GM23338 (cell line): ENCODE results near the gene SERTAD1. TPM values are rescaled to one million over a fixed set of nuclear protein-coding genes. Genes with fewer than 3 reads are reported as not detected.

ENCODE experiments used
- ATAC-seq: fragments of 200-7000 bp; cut with Tn5 transposase; 3 replicates; pipeline ENCODE4 v1.9.1; 2020
- DNase-seq: peaks from one replicate; pipeline ENCODE4 v3.0.0-alpha.2; 2015; ENCODE audit warnings: low spot score
- H2AFZ ChIP-seq: fragments of 200-600 bp; sonication (generic); 2 replicates; pipeline ENCODE4 v1.8.0; 2016; ENCODE audit warnings: antibody characterized with exemption, mild to moderate bottlenecking, moderate library complexity
- H3F3A ChIP-seq: fragments of 200-600 bp; sonication (generic); replicated peaks from 2 replicates; pipeline ENCODE4 v1.8.0; 2017; ENCODE audit warnings: antibody characterized with exemption, mixed run types, low read depth
- H3K27ac ChIP-seq: fragments of 200-600 bp; sonication (generic); 2 replicates; pipeline ENCODE4 v1.6.1; 2016; ENCODE audit warnings: low read depth
- H3K27me3 ChIP-seq: fragments of 200-600 bp; sonication (generic); 2 replicates; pipeline ENCODE4 v1.8.0; 2016; ENCODE audit warnings: mild to moderate bottlenecking, mixed run types, moderate library complexity; ENCODE audit not compliant: insufficient read depth
- H3K36me3 ChIP-seq: fragments of 200-600 bp; sonication (generic); 2 replicates; pipeline ENCODE4 v1.8.0; 2016; ENCODE audit warnings: mild to moderate bottlenecking; ENCODE audit not compliant: insufficient read depth
- H3K4me1 ChIP-seq: fragments of 200-600 bp; sonication (generic); 2 replicates; pipeline ENCODE4 v1.8.0; 2016; ENCODE audit warnings: mild to moderate bottlenecking, moderate library complexity; ENCODE audit not compliant: insufficient read depth
- H3K4me2 ChIP-seq: fragments of 200-600 bp; sonication (generic); 2 replicates; pipeline ENCODE4 v1.7.1; 2017; ENCODE audit warnings: mixed run types
- H3K4me3 ChIP-seq: fragments of 200-600 bp; sonication (generic); 2 replicates; pipeline ENCODE4 v1.6.1; 2016; ENCODE audit warnings: mixed run types
- H3K79me2 ChIP-seq: fragments of 200-600 bp; sonication (generic); replicated peaks from 2 replicates; pipeline ENCODE4 v1.8.0; 2017; ENCODE audit warnings: mild to moderate bottlenecking; ENCODE audit not compliant: insufficient read depth
- H3K9me2 ChIP-seq: fragments of 200-600 bp; sonication (generic); 2 replicates; pipeline ENCODE4 v1.8.0; 2017; ENCODE audit not compliant: insufficient read depth
- H4K20me1 ChIP-seq: fragments of 200-600 bp; sonication (generic); replicated peaks from 2 replicates; pipeline ENCODE4 v1.8.0; 2017; ENCODE audit warnings: mild to moderate bottlenecking; ENCODE audit not compliant: insufficient read depth
- H3K27ac Mint-ChIP-seq: 2 replicates; pipeline ENCODE4 v1.8.0; 2020; ENCODE audit warnings: inconsistent platforms, mild to moderate bottlenecking, moderate library complexity, mixed read lengths
- H3K27me3 Mint-ChIP-seq: 3 replicates; pipeline ENCODE4 v1.8.0; 2022; ENCODE audit warnings: low read depth, mild to moderate bottlenecking, moderate library complexity, mixed read lengths, inconsistent platforms; ENCODE audit not compliant: insufficient read depth, poor library complexity
- H3K36me3 Mint-ChIP-seq: 3 replicates; pipeline ENCODE4 v1.8.0; 2021; ENCODE audit warnings: low read depth, mild to moderate bottlenecking, inconsistent platforms, moderate library complexity, mixed read lengths
- H3K4me1 Mint-ChIP-seq: 3 replicates; pipeline ENCODE4 v1.8.0; 2020; ENCODE audit warnings: mild to moderate bottlenecking, inconsistent platforms, mixed read lengths
- H3K4me3 Mint-ChIP-seq: 3 replicates; pipeline ENCODE4 v1.8.0; 2021; ENCODE audit warnings: moderate library complexity, mild to moderate bottlenecking, inconsistent platforms, mixed read lengths
- H3K9me3 Mint-ChIP-seq: 3 replicates; pipeline ENCODE4 v1.8.0; 2020; ENCODE audit warnings: moderate library complexity, mild to moderate bottlenecking, inconsistent platforms, mixed read lengths
- CREB1 ChIP-seq: fragments of 250-450 bp; sonication (Bioruptor Pico); IDR thresholded peaks from 2 replicates; pipeline ENCODE4 v1.5.0; 2020; ENCODE audit warnings: low read depth, mild to moderate bottlenecking, moderate library complexity
- EZH2 ChIP-seq: fragments of 200-600 bp; sonication (generic); IDR thresholded peaks from one replicate; pipeline ENCODE4 v1.8.0; 2017; ENCODE audit warnings: antibody characterized with exemption, mild to moderate bottlenecking, low read depth; ENCODE audit not compliant: unreplicated experiment
- EZH2phosphoT487 ChIP-seq: fragments of 200-600 bp; sonication (generic); IDR thresholded peaks from one replicate; pipeline ENCODE4 v1.8.1; 2018; ENCODE audit warnings: antibody characterized with exemption; ENCODE audit not compliant: unreplicated experiment
- ZNF462 ChIP-seq: fragments of 250-450 bp; sonication (Bioruptor Pico); IDR thresholded peaks from 2 replicates; pipeline ENCODE4 v1.5.0; 2020; ENCODE audit warnings: mild to moderate bottlenecking, moderate library complexity
- polyA plus RNA-seq: library from polyadenylated mRNA; unstranded; fragments of >200 nt; fragmentation: Nextera tagmentation; extraction: Ambion mirVana; gene quantifications from 2 replicates; pipeline ENCODE4 v1.2.1, GENCODE V29; 2016
- total RNA-seq: library from RNA; depleted of rRNA; stranded (reverse); fragments of >200 nt; shearing (Covaris generic); gene quantifications from 2 replicates; pipeline ENCODE4 v1.2.3, GENCODE V29; 2014

The SERTAD1 gene
- total and polyA plus RNA-seq, 2 experiments from 2014 or later, result 4.6 to 9.1 TPM

GRCh38 chr19:40453151-40453735 lies 27.5 kb upstream of the SERTAD1 start (continued):
- TF ChIP-seq ZNF462 (CRISPR knock-in tag), result no peak
- no peak for TF ChIP-seq EZH2
- TF ChIP-seq EZH2phosphoT487, result no peak

GRCh38 chr19:40452016-40452415 lies 26.2 kb upstream of the SERTAD1 start:
- H3K36me3 ChIP-seq, result no peaks in the 10 kb centered on the region
- Mint-ChIP-seq H3K4me3 (no peak overlapping the region; the same call in 2 of the 3 replicates), H3K36me3 (no peaks in the 10 kb centered on the region; the same call in 2 of the 3 replicates), H3K9me3 (no peaks in the 10 kb centered on the region), H3K4me1 (peaks cover 10% of the 10 kb centered on the region), H3K27ac (no peak overlapping the region), H3K27me3 (peaks cover 6% of the 10 kb centered on the region)
- H3K4me2 ChIP-seq, result no peak overlapping the region
- peaks cover 5% of the 10 kb centered on the region; the same call in 1 of the 2 replicates for H3K4me1 ChIP-seq
- peak; percentile 23; the same call in 2 of the 3 replicates for ATAC-seq
- no peaks in the 10 kb centered on the region for H4K20me1 ChIP-seq
- no peaks in the 10 kb centered on the region for H3F3A ChIP-seq
- H3K79me2 ChIP-seq, result no peaks in the 10 kb centered on the region
- no peaks in the 10 kb centered on the region for H3K27me3 ChIP-seq
- no peaks in the 10 kb centered on the region for H3K9me2 ChIP-seq
- TF ChIP-seq CREB1, result no peak
- H2AFZ ChIP-seq, result no peak overlapping the region
- H3K27ac ChIP-seq, result no peak overlapping the region
- H3K4me3 ChIP-seq, result no peak overlapping the region
- no peak for DNase-seq
